ACC112 (cell line): ENCODE measurements around the gene CCDC175.

ENCODE experiments used
- H2AFZ ChIP-seq: fragments of 200-600 bp; sonication (generic); one replicate; pipeline ENCODE4 v1.6.0; 2017; ENCODE audit warnings: antibody characterized with exemption, low read length; ENCODE audit not compliant: unreplicated experiment
- H3K27ac ChIP-seq: fragments of 200-600 bp; sonication (generic); 2 replicates; pipeline ENCODE4 v1.5.1; 2014; ENCODE audit warnings: low read depth, mild to moderate bottlenecking, antibody characterized with exemption, low read length, moderate library complexity
- H3K27me3 ChIP-seq: fragments of 200-600 bp; sonication (generic); 2 replicates; pipeline ENCODE4 v1.6.1; 2014; ENCODE audit warnings: mild to moderate bottlenecking, antibody characterized with exemption, low read length, moderate library complexity, mixed read lengths; ENCODE audit not compliant: insufficient read depth
- H3K36me3 ChIP-seq: fragments of 200-600 bp; sonication (generic); 2 replicates; pipeline ENCODE4 v1.6.1; 2016; ENCODE audit warnings: mild to moderate bottlenecking, antibody characterized with exemption, low read length, moderate library complexity, mixed read lengths; ENCODE audit not compliant: insufficient read depth
- H3K4me1 ChIP-seq: fragments of 200-600 bp; sonication (generic); one replicate; pipeline ENCODE4 v1.6.1; 2016; ENCODE audit warnings: low read length, mixed read lengths; ENCODE audit not compliant: insufficient read depth, unreplicated experiment, control insufficient read depth
- H3K4me3 ChIP-seq: fragments of 200-600 bp; sonication (generic); 2 replicates; pipeline ENCODE4 v1.5.1; 2014; ENCODE audit warnings: mild to moderate bottlenecking, low read depth, low read length
- H3K79me2 ChIP-seq: fragments of 200-600 bp; sonication (generic); one replicate; pipeline ENCODE4 v1.6.0; 2016; ENCODE audit warnings: low read length; ENCODE audit not compliant: control insufficient read depth, unreplicated experiment, insufficient read depth

CCDC175 gene

GRCh38 chr14:59576332-59577294 lies at the start of gene CCDC175:
TSS of gene CCDC175 (minus strand) at chr14:59576812. CDS start at chr14:59576775, 37 bp downstream.
- H3K27ac ChIP-seq, result no peak within 1 kb of the TSS
- no peaks in the 10 kb centered on the region for H3K36me3 ChIP-seq
- H3K27me3 ChIP-seq, result 0 out of 2 replicates have a peak, but pooled peaks cover 1% of the 10 kb centered on the region
- H3K4me1 ChIP-seq, result no peaks in the 10 kb centered on the region
- peak within 1 kb of the TSS; percentile 55 for H2AFZ ChIP-seq
- peak within 1 kb of the TSS; percentile 78 for H3K4me3 ChIP-seq
- no peaks in the 10 kb centered on the region for H3K79me2 ChIP-seq

DNA sequence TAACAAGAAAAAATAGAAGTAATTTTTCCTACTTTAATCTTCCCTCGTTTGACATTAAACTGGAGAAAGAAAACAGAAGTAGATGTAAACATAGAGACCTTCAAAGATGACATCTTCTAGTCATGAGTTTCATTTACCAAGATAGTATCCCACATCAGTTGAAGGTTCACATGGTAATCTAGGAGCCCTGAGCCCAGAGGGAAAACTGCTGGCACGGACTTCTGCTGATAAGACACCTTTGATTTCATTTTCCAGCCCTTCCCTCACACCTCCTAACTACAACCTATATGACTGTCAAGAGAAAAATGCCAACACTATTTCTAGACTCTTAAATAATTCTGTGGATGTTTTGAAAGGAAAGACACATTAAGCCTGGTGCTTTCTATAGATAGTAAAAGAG lies 46.0 kb upstream of the CCDC175 start:
- H3K4me1 ChIP-seq, result no peaks in the 10 kb centered on the region
- H3K27me3 ChIP-seq, result peaks cover 43% of the 10 kb centered on the region
- H3K4me3 ChIP-seq, result no peak overlapping the region
- H3K27ac ChIP-seq, result no peak overlapping the region
- no peaks in the 10 kb centered on the region for H3K79me2 ChIP-seq
- H3K36me3 ChIP-seq, result no peaks in the 10 kb centered on the region
- H2AFZ ChIP-seq, result no peak overlapping the region

- Histone ChIP-seq H3K4me1 (no peaks in the 10 kb centered on the region), H3K36me3 (no peaks in the 10 kb centered on the region), H3K4me3 (no peak overlapping the region), H2AFZ (no peak overlapping the region), H3K79me2 (no peaks in the 10 kb centered on the region), H3K27me3 (peaks cover 30% of the 10 kb centered on the region), H3K27ac (no peak overlapping the region)
Observed at GRCh38 chr14:59619061-59619460, 42.4 kb upstream of the CCDC175 start.

DNA sequence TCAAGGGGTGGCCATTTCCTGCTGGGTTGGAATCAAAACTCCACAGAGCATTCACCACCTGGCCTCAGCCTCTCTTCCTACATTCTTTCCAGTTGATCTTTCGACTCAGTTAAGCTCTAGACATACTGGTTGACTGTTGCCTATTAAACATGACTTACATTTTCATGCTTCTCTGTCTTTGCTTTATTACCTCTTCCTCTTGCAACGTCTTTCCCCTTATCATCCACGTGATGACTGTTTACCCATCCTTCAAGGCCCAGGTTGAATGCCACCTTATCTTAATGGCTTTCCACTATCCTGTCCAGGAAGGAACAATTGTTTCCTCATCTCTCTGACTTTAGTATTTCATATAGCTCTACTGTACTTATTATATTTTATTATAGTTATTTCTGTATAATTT lies 24.4 kb upstream of the CCDC175 start:
- no peak overlapping the region for H3K4me3 ChIP-seq
- no peaks in the 10 kb centered on the region for H3K79me2 ChIP-seq
- H3K27ac ChIP-seq, result no peak overlapping the region
- no peak overlapping the region for H2AFZ ChIP-seq
- no peaks in the 10 kb centered on the region for H3K36me3 ChIP-seq
- peaks cover 71% of the 10 kb centered on the region for H3K27me3 ChIP-seq
- H3K4me1 ChIP-seq, result no peaks in the 10 kb centered on the region

- no peak overlapping the region for H3K4me3 ChIP-seq
- H3K27ac ChIP-seq, result no peak overlapping the region
- H3K79me2 ChIP-seq, result no peaks in the 10 kb centered on the region
- H3K27me3 ChIP-seq, result peaks cover 69% of the 10 kb centered on the region
- no peaks in the 10 kb centered on the region for H3K4me1 ChIP-seq
- no peak overlapping the region for H2AFZ ChIP-seq
- H3K36me3 ChIP-seq, result no peaks in the 10 kb centered on the region
Observed at GRCh38 chr14:59600211-59600945, 23.8 kb upstream of the CCDC175 start.

- H3K79me2 ChIP-seq, result no peaks in the 10 kb centered on the region
- H3K4me3 ChIP-seq, result no peak overlapping the region
- H3K27ac ChIP-seq, result no peak overlapping the region
- no peak overlapping the region for H2AFZ ChIP-seq
- peaks cover 47% of the 10 kb centered on the region for H3K27me3 ChIP-seq
- H3K36me3 ChIP-seq, result no peaks in the 10 kb centered on the region
- no peaks in the 10 kb centered on the region for H3K4me1 ChIP-seq
Observed at GRCh38 chr14:59595071-59595470, 18.5 kb upstream of the CCDC175 start.

- Histone ChIP-seq H3K4me3 (no peak overlapping the region), H3K36me3 (no peaks in the 10 kb centered on the region), H2AFZ (no peak overlapping the region), H3K79me2 (no peaks in the 10 kb centered on the region), H3K27ac (no peak overlapping the region), H3K27me3 (peaks cover 15% of the 10 kb centered on the region), H3K4me1 (no peaks in the 10 kb centered on the region)
Observed at GRCh38 chr14:59591641-59592370, 15.2 kb upstream of the CCDC175 start.

- no peaks in the 10 kb centered on the region for H3K36me3 ChIP-seq
- no peaks in the 10 kb centered on the region for H3K27me3 ChIP-seq
Observed at GRCh38 chr14:59588101-59588500, 11.5 kb upstream of the CCDC175 start.

GRCh38 chr14:59585891-59586554 lies 9.4 kb upstream of the CCDC175 start:
- Histone ChIP-seq H3K27me3 (no peaks in the 10 kb centered on the region), H3K4me1 (no peaks in the 10 kb centered on the region), H2AFZ (no peak overlapping the region), H3K36me3 (no peaks in the 10 kb centered on the region), H3K4me3 (no peak overlapping the region), H3K79me2 (no peaks in the 10 kb centered on the region), H3K27ac (no peak overlapping the region)

More at GRCh38 chr14:59588101-59588500, 11.5 kb upstream of the CCDC175 start:
- Histone ChIP-seq H3K27ac (no peak overlapping the region), H3K79me2 (no peaks in the 10 kb centered on the region), H2AFZ (no peak overlapping the region), H3K4me1 (no peaks in the 10 kb centered on the region), H3K4me3 (no peak overlapping the region)

DNA sequence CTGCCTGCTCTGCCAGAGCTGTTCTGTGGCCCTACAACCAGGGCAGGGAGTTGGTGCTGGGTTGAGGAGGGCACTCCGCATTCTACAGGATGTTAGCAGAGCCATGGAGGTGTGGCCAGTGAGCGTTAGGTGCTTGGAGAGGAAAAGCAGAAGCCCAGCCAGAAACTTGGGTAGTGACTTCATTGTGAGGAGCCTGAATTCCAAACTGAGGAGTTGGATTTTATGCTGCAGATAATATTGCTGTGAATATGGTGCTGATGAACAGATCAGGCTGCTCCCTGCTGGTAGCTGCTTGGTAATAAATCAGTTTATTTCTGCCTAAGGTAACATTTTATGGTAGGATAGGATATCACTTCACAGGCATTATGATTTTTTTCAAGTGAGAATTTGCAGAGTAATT lies 7.1 kb upstream of the CCDC175 start:
- Histone ChIP-seq H2AFZ (no peak overlapping the region), H3K4me3 (no peak overlapping the region), H3K27me3 (no peaks in the 10 kb centered on the region)

More for the DNA sequence above, 7.1 kb upstream of the CCDC175 start:
- no peaks in the 10 kb centered on the region for H3K36me3 ChIP-seq
- no peaks in the 10 kb centered on the region for H3K79me2 ChIP-seq
- H3K4me1 ChIP-seq, result no peaks in the 10 kb centered on the region
- H3K27ac ChIP-seq, result no peak overlapping the region
